Transverse colon (tissue), 4 donors: ENCODE measurements around the gene APOA5. TPM values are rescaled to one million over a fixed set of nuclear protein-coding genes. Genes with fewer than 3 reads are reported as not detected.

Experiments used
- DNase-seq: peaks from one replicate; pipeline ENCODE4 v3.0.0-alpha.2; 2019
- H3K27ac ChIP-seq, 4 donors: fragments of 200-600 bp; sonication (generic); 2 replicates each; pipeline ENCODE4 v1.5.1; 2016 to 2018; ENCODE audit warnings: inconsistent platforms in 4 of 4
- H3K27me3 ChIP-seq: fragments of 200-600 bp; sonication (generic); 2 replicates; pipeline ENCODE4 v1.5.1; 2017; ENCODE audit warnings: inconsistent platforms
- H3K36me3 ChIP-seq, 4 donors: fragments of 200-600 bp; sonication (generic); 2 replicates each; pipeline ENCODE4 v1.5.1; 2017 to 2019; ENCODE audit warnings: inconsistent platforms in 4 of 4
- H3K4me1 ChIP-seq, 4 donors: fragments of 200-600 bp; sonication (generic); 2 replicates each; pipeline ENCODE4 v1.5.1; 2017 to 2020; ENCODE audit warnings: inconsistent platforms in 4 of 4
- H3K4me3 ChIP-seq, 4 donors: fragments of 200-600 bp; sonication (generic); 1 replicate in 1 of 4; 2 replicates in 3 of 4; pipeline versions ENCODE4 v1.5.1 to v1.6.1; 2017 to 2019; ENCODE audit warnings: inconsistent platforms in 4 of 4
- H3K9me3 ChIP-seq, 2 donors: fragments of 200-600 bp; sonication (generic); 2 replicates each; pipeline ENCODE4 v1.5.1; 2017 to 2019; ENCODE audit warnings: inconsistent platforms in 2 of 2
- EP300 ChIP-seq: sonication (generic); formaldehyde crosslinking; IDR thresholded peaks from one replicate; pipeline ENCODE4 v1.6.1; 2017; ENCODE audit warnings: antibody characterized with exemption, low read depth
- POLR2A ChIP-seq: fragments of 450-650 bp; IDR thresholded peaks from one replicate; pipeline ENCODE4 v1.6.1; 2016; ENCODE audit warnings: antibody characterized with exemption, mild to moderate bottlenecking, moderate library complexity
- POLR2AphosphoS5 ChIP-seq, 3 donors: sonication (generic); formaldehyde crosslinking; IDR thresholded peaks; one replicate each; pipeline ENCODE4 v1.6.1; 2016; ENCODE audit warnings: antibody characterized with exemption in 3 of 3
- WGBS, 2 donors: methylation state at CpG; one replicate each; pipeline ENCODE4 v1.1.5; 2018; ENCODE audit warnings: low coverage in 1 of 2; 5-methylcytosine and 5-hydroxymethylcytosine counted together
- in situ Hi-C, 4 donors: fragments of 200-750 bp; cut with MboI; loops; one replicate each; pipeline versions ENCODE4 v1.15.0 to v1.15.1; 2017; ENCODE audit warnings: low sequenced_read_pairs in 3 of 4, low pct_ligation_motif_present in 1 of 4, low pct_unique_long_range_greater_than_20kb in 1 of 4
- intact Hi-C: fragments of 100-400 bp; cut with DNase I; formaldehyde crosslinking; loops from one replicate; pipeline ENCODE4 v1.15.1; 2023; ENCODE audit warnings: low total_unique reads
- total RNA-seq, 4 donors: library from RNA; depleted of rRNA; stranded (reverse); fragments of >200 nt; gene quantifications; one replicate each; pipeline ENCODE4 v1.1.0, GENCODE V29; 2016
- TF ChIP-seq, protein P1 (sequence below), 5 experiments: fragments of 200-600 bp in 3 of 5; fragments of 450-650 bp in 2 of 5; sonication (generic) in 3 of 5; IDR thresholded peaks; 1 replicate in 2 of 5; 2 replicates in 3 of 5; pipeline ENCODE4 v1.5.1; 2016 to 2017; ENCODE audit warnings: antibody characterized with exemption in 5 of 5, inconsistent platforms in 3 of 5, mild to moderate bottlenecking in 2 of 5, moderate library complexity in 1 of 5

The APOA5 gene, protein sequence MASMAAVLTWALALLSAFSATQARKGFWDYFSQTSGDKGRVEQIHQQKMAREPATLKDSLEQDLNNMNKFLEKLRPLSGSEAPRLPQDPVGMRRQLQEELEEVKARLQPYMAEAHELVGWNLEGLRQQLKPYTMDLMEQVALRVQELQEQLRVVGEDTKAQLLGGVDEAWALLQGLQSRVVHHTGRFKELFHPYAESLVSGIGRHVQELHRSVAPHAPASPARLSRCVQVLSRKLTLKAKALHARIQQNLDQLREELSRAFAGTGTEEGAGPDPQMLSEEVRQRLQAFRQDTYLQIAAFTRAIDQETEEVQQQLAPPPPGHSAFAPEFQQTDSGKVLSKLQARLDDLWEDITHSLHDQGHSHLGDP
- total RNA-seq = not detected

DNA sequence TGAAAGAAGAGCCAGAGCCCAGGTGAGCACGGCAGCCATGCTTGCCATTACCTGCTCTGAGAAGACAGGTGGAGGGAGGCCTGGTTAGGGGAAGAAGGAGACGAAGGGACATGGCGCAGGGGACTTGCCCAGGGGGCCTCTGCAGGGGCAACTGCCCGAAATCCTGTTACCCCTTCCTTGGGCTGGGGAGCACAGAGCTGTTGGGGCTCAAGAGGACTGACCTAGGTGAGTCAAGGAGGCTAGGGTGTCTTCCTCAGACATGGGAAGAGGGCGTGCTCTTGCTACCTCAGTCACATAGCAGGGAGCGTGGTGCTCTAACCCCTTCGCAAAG lies at the start of gene APOA5:
TSS of gene APOA5 (minus strand) at position 67 of the 331 bp plus-strand sequence. CDS start at position 48, 19 bp downstream.
- in situ Hi-C loops = loop anchor here (10.0 to 25.0 kb wide), 2 partner anchors 313 to 321 kb away; no protein-coding TSS in a partner anchor
- Histone ChIP-seq H3K36me3 (no peaks in the 10 kb centered on the region), H3K4me3 (no peak within 1 kb of the TSS), H3K27ac (no peak within 1 kb of the TSS), H3K27me3 (no peaks in the 10 kb centered on the region), H3K4me1 (peaks cover 3 to 21% (median 19%) of the 10 kb centered on the region in 4 donors), H3K9me3 (no peaks in the 10 kb centered on the region)
- WGBS, 2 donors = 88% methylated on average over 7 of the region's 7 CpGs; no CpG with 5 or more reads in 1 of the 2 donors
- TF ChIP-seq, protein P1, sequence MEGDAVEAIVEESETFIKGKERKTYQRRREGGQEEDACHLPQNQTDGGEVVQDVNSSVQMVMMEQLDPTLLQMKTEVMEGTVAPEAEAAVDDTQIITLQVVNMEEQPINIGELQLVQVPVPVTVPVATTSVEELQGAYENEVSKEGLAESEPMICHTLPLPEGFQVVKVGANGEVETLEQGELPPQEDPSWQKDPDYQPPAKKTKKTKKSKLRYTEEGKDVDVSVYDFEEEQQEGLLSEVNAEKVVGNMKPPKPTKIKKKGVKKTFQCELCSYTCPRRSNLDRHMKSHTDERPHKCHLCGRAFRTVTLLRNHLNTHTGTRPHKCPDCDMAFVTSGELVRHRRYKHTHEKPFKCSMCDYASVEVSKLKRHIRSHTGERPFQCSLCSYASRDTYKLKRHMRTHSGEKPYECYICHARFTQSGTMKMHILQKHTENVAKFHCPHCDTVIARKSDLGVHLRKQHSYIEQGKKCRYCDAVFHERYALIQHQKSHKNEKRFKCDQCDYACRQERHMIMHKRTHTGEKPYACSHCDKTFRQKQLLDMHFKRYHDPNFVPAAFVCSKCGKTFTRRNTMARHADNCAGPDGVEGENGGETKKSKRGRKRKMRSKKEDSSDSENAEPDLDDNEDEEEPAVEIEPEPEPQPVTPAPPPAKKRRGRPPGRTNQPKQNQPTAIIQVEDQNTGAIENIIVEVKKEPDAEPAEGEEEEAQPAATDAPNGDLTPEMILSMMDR (IDR thresholded peaks at IDR 0.05) = no peak
- no peak for TF ChIP-seq POLR2A
- no peak for TF ChIP-seq EP300
- no peak for TF ChIP-seq POLR2AphosphoS5 (IDR thresholded peaks at IDR 0.05)
- DNase-seq = no peak
- intact Hi-C loops = loop anchor here (5.0 kb wide), 1 partner anchor 41 kb away; no protein-coding TSS in a partner anchor

DNA sequence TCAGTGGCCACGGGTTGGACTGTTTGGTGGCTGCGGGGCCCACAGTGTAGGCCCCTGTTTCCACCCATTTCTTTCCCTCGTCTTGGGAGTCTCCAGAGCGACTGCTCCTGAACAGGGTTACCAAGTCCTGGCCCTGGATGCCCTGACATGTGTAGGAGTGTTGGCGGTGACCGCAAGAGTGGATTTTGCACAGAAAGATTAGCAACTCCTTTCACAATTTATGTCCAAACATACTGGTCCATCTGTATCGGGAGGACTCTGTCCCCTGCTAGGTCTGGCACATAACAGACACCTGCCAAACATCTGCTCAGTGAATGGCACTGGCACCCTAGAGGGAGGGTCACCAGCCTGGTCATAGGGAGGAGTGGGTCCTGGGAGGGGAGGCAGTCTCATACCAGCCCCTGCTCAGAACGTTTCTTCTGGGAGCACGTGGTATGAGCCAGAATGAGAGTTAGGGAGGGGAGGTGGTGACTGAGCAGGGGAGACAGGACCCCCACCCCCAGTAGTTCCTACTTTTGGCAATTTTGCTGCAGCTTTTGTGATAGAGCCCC lies 49.1 kb upstream of the APOA5 start:
- WGBS, 2 donors = 77 to 89% methylated on average over 3 to 9 of the region's 9 CpGs
- Histone ChIP-seq H3K4me3 (no peak overlapping the region), H3K36me3 (peaks cover 0 to 18% (median 7%) of the 10 kb centered on the region in 4 donors), H3K27ac (no peak overlapping the region), H3K9me3 (no peaks in the 10 kb centered on the region), H3K27me3 (no peaks in the 10 kb centered on the region), H3K4me1 (peaks cover 0 to 7% (median 4%) of the 10 kb centered on the region in 4 donors)
- TF ChIP-seq, protein P1 (IDR thresholded peaks at IDR 0.05) = no peak
- TF ChIP-seq POLR2AphosphoS5 (IDR thresholded peaks at IDR 0.05) (no peak), EP300 (no peak), POLR2A (no peak)
- intact Hi-C loops (no loop called here), in situ Hi-C loops (no loop called here)
- DNase-seq = no peak

DNA sequence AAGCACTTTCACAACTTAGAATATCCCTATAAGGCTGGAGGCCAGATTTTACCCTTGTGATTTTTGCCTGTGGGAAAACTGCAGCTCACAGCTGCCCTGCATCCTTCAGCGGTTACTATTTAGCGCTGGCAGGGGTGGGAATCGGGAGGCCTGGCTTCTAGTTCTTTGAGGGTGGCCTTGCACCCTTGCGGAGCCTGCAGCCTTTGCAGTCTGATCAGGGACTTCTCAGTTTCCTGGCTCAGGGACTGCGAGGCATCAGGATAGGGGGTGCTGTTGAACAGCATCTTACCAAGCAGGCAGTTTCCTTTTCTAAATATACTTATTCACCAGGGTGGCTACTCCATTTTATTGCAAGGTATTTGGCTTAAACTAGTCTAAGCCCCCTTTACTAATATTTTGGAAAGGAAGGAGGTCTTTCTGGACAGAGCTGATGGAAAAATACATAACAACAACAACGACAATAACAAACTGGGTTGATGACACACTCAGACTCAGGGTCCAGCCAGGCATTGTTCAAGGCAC lies 48.6 kb upstream of the APOA5 start:
- H3K4me3 ChIP-seq = no peak overlapping the region
- TF ChIP-seq, protein P1 (IDR thresholded peaks at IDR 0.05) = no peak
- TF ChIP-seq POLR2A (no peak), POLR2AphosphoS5 (IDR thresholded peaks at IDR 0.05) (no peak), EP300 (no peak)
- no peaks in the 10 kb centered on the region for H3K27me3 ChIP-seq
- no peak for DNase-seq
- intact Hi-C loops (no loop called here), in situ Hi-C loops (no loop called here)
- no peaks in the 10 kb centered on the region for H3K9me3 ChIP-seq
- H3K4me1 ChIP-seq = peaks cover 0 to 12% (median 9%) of the 10 kb centered on the region in 4 donors
- peaks cover 0 to 14% (median 6%) of the 10 kb centered on the region in 4 donors for H3K36me3 ChIP-seq
- WGBS, 2 donors = 40 to 80% methylated on average over 2 to 6 of the region's 6 CpGs
- H3K27ac ChIP-seq = no peak overlapping the region

DNA sequence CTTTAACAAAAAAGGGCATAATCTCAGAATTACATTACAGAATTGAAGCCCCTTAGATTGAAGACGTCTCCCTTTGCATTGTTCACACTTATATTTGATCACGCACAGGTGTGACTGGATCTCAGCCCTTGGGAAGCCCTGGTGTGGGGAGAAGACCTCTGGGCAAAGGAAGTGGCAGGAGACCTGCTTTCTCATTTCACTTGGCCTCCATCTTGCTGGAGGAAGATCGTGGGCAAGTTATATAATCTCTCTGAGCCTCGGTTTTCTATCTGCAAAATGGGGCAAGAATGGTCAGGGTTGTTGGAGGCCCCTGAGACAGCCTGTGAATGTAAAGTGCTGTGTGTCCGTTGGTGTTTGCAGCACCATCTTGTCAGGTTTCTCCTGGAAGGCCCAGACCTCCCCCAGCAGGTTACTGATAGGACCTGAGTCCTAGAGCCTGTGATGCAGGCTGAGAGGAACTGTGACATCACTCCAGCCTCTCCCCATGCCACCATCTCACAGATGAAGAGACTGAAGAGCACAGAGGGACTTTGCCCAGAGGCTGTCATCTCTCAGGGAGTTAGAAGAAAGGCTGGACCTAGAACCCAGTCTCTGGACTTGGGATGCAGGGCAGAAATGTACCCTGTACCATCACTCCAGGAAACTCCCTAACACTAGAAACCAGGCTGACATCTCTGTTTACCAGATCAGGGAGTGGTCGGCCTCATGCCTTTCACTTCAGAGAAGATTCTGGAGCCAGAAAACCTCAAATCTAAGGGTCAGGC lies 46.8 kb upstream of the APOA5 start:
- TF ChIP-seq POLR2AphosphoS5 (IDR thresholded peaks at IDR 0.05) = no peak
- TF ChIP-seq, protein P1 (IDR thresholded peaks at IDR 0.05) = no peak
- WGBS, 2 donors = 82% methylated on average over 6 of the region's 6 CpGs; no CpG with 5 or more reads in 1 of the 2 donors
- no peak for DNase-seq
- Histone ChIP-seq H3K4me3 (no peak overlapping the region), H3K27me3 (no peaks in the 10 kb centered on the region), H3K27ac (no peak overlapping the region), H3K9me3 (no peaks in the 10 kb centered on the region), H3K4me1 (peaks cover 0 to 17% (median 11%) of the 10 kb centered on the region in 4 donors), H3K36me3 (peaks cover 0 to 2% (median under 1%) of the 10 kb centered on the region in 4 donors)
- in situ Hi-C loops = no loop called here
- intact Hi-C loops = no loop called here
